Epithelial cell of proximal tubule (primary cell): ENCODE measurements around the gene DNAH11. TPM values are rescaled to one million over a fixed set of nuclear protein-coding genes. Genes with fewer than 3 reads are reported as not detected.
"Not testable (repeated sequence)": the region's sequence is repeated elsewhere in the genome, so short reads cannot be mapped to it uniquely, and the experiment has no call there.

Experiments used
- DNase-seq: peaks from one replicate; pipeline ENCODE4 v3.0.0-alpha.2; 2011; ENCODE audit warnings: low read depth
- H3K4me3 ChIP-seq: 2 replicates; pipeline ENCODE4 v1.5.1; 2011; ENCODE audit warnings: low read depth, mild to moderate bottlenecking, low read length
- CTCF ChIP-seq: conservative IDR thresholded peaks from 2 replicates; pipeline ENCODE4 v1.5.1; 2012; ENCODE audit warnings: low read depth, mild to moderate bottlenecking, low read length
- total RNA-seq: library from RNA; depleted of rRNA; stranded (reverse); fragments of >200 nt; gene quantifications from 2 replicates; pipeline ENCODE4 v1.2.3, GENCODE V29; 2015

Gene DNAH11
- total RNA-seq, 1 donor from 2014 or later: 2.8 TPM

- no peak for DNase-seq
Observed at GRCh38 chr7:21868576-21868850, 325.7 kb downstream of the DNAH11 start.

GRCh38 chr7:21869785-21870402 is 327.1 kb downstream of the DNAH11 start:
- no peak for TF ChIP-seq CTCF
- no peak overlapping the region for H3K4me3 ChIP-seq
- DNase-seq: no peak

More at GRCh38 chr7:21868576-21868850, 325.7 kb downstream of the DNAH11 start:
- no peak for TF ChIP-seq CTCF
- H3K4me3 ChIP-seq: no peak overlapping the region

GRCh38 chr7:21883069-21883468 is 340.2 kb downstream of the DNAH11 start:
- DNase-seq: no peak
- no peak for TF ChIP-seq CTCF
- no peak overlapping the region for H3K4me3 ChIP-seq

GRCh38 chr7:21883501-21883900 is 340.7 kb downstream of the DNAH11 start:
- not testable (repeated sequence) for H3K4me3 ChIP-seq, DNase-seq

GRCh38 chr7:21884496-21884895 is 341.7 kb downstream of the DNAH11 start:
- no peak for TF ChIP-seq CTCF
- DNase-seq: no peak
- no peak overlapping the region for H3K4me3 ChIP-seq

- no peak for DNase-seq
- TF ChIP-seq CTCF: no peak
- H3K4me3 ChIP-seq: no peak overlapping the region
Observed at GRCh38 chr7:21886396-21886795, 343.6 kb downstream of the DNAH11 start.

- no peak for DNase-seq
- no peak for TF ChIP-seq CTCF
Observed at GRCh38 chr7:21887353-21887752, 344.5 kb downstream of the DNAH11 start.

More at GRCh38 chr7:21887353-21887752, 344.5 kb downstream of the DNAH11 start:
- H3K4me3 ChIP-seq: no peak overlapping the region
